Measurements from ENCODE around the gene PINK1. TPM values are rescaled to one million over a fixed set of nuclear protein-coding genes. Genes with fewer than 3 reads are reported as not detected.

The PINK1 gene
- total RNA-seq, 1 experiment from 2014 or later: 17.0 TPM

GRCh38 chr1:20618550-20618949, 14.7 kb upstream of the PINK1 start:
- Histone ChIP-seq H3T11ph (ENCODE audit: low read length) (no peak overlapping the region), H3K4me2 (ENCODE audit: insufficient read depth, insufficient read length, low read length) (no peak overlapping the region), H4K5ac (ENCODE audit: insufficient read length, low read depth, low read length) (no peak overlapping the region), H3K27ac (ENCODE audit: insufficient read length, low read depth, low read length) (no peak overlapping the region), H2BK120ac (ENCODE audit: low read depth, low read length, poor library complexity, severe bottlenecking) (no peak overlapping the region), H4K91ac (ENCODE audit: insufficient read length, low read depth, low read length) (peak overlapping the region; percentile 66), H3K4me1 (ENCODE audit: insufficient read depth, low read length) (peaks cover 4% of the 10 kb centered on the region; the same call in 1 of the 2 replicates), H2BK15ac (ENCODE audit: low read depth, low read length) (no peak overlapping the region), H2BK12ac (ENCODE audit: insufficient read length, low read depth, low read length) (no peak overlapping the region), H3K9me3 (ENCODE audit: control insufficient read depth, low read depth, low read length) (no peaks in the 10 kb centered on the region), H2AFZ (ENCODE audit: low read length) (no peak overlapping the region), H3K18ac (ENCODE audit: insufficient read length, low read depth, low read length) (no peak overlapping the region), H3K23ac (ENCODE audit: insufficient read length, low read depth, low read length) (no peak overlapping the region), H3K27me3 (ENCODE audit: insufficient read depth, low read length) (no peaks in the 10 kb centered on the region), H3K9ac (ENCODE audit: extremely low read depth, insufficient read length, low read length) (no peak overlapping the region), H3K79me1 (ENCODE audit: insufficient read depth, low read depth, low read length, poor library complexity, severe bottlenecking) (no peaks in the 10 kb centered on the region), H4K8ac (replicated peaks; ENCODE audit: insufficient read length, low read depth, low read length) (no peak overlapping the region), H4K20me1 (ENCODE audit: control insufficient read depth, insufficient read depth, insufficient read length) (no peaks in the 10 kb centered on the region), H2AK5ac (ENCODE audit: insufficient read length, low read length) (no peak overlapping the region), H2BK5ac (ENCODE audit: insufficient read length, low read length) (no peak overlapping the region), H3K4ac (ENCODE audit: low read depth, low read length) (no peak overlapping the region), H3K14ac (ENCODE audit: insufficient read depth, low read length) (no peak overlapping the region), H3K79me2 (ENCODE audit: insufficient read depth, low read length) (no peaks in the 10 kb centered on the region), H3K23me2 (ENCODE audit: insufficient read length, low read depth, low read length, poor library complexity, severe bottlenecking) (no peaks in the 10 kb centered on the region), H3K56ac (ENCODE audit: insufficient read length, low read depth, low read length) (peak overlapping the region; percentile 79), H2BK20ac (ENCODE audit: low read depth, low read length, poor library complexity, severe bottlenecking) (no peak overlapping the region)
- peak overlapping the region in 1 of 3 experiments; percentile 4; a peak in 4 of 7 replicates for H3K27ac Mint-ChIP-seq
- DNase-seq: no peak
- no CpG with 5 or more reads among the region's 4 CpGs for WGBS (ENCODE audit: extremely low coverage, insufficient read length, low lambda C conversion rate)
- no peaks in the 10 kb centered on the region; the same call in 1 of the 2 replicates for H3K27me3 Mint-ChIP-seq (ENCODE audit: low read depth)
- no peaks in the 10 kb centered on the region for H3K36me3 Mint-ChIP-seq (ENCODE audit: insufficient read depth in 1 of 3, low read depth in 3 of 3)
- H3K9me3 Mint-ChIP-seq: no peaks in the 10 kb centered on the region
- H3K4me1 Mint-ChIP-seq: peaks cover 20 to 22% of the 10 kb centered on the region in 2 experiments
- H3K4me3 Mint-ChIP-seq: no peak overlapping the region
- TF ChIP-seq CTCF (conservative IDR thresholded peaks at IDR 0.05): no peak
